GM12878 (cell line): ENCODE results near the gene ZBTB6.

Source experiments
- RAD21 ChIP-seq: IDR thresholded peaks from 2 replicates; pipeline ENCODE4 v1.6.1; 2011; ENCODE audit warnings: mild to moderate bottlenecking, low read depth, low read length, moderate library complexity; ENCODE audit not compliant: insufficient read depth
- SREBF1 ChIP-seq: IDR thresholded peaks from 2 replicates; pipeline ENCODE4 v1.6.1; 2012; ENCODE audit warnings: mild to moderate bottlenecking, low read length

- no peak for TF ChIP-seq RAD21
- TF ChIP-seq SREBF1 = no peak
Measured at GRCh38 chr9:122951056-122951455, 37.9 kb upstream of the ZBTB6 start.
